ENCODE data around the gene ANKRD50. TPM values are rescaled to one million over a fixed set of nuclear protein-coding genes. Genes with fewer than 3 reads are reported as not detected.

ANKRD50 gene
- total and polyA plus RNA-seq, 2 of the 4 experiments (the other 2 are of a cell fraction) = 8.1 to 35.3 TPM

GRCh38 chr4:124711471-124712371, 811 bp downstream of the ANKRD50 start:
- Histone ChIP-seq H2BK120ac (ENCODE audit: low read depth, low read length) (peak overlapping the region; percentile 63), H2AK5ac (ENCODE audit: low read depth, low read length) (peak overlapping the region; percentile 7; the same call in 1 of the 2 replicates), H2BK5ac (ENCODE audit: low read depth, low read length, poor library complexity, severe bottlenecking) (peak overlapping the region; percentile 90), H4K5ac (ENCODE audit: low read depth, low read length) (peak overlapping the region; percentile 73), H3K9me1 (ENCODE audit: insufficient read depth, low read length) (peaks cover 5% of the 10 kb centered on the region), H2BK15ac (ENCODE audit: low read depth, low read length) (0 out of 3 replicates have a peak overlapping the region, but pooled peaks have one; percentile 14), H3K4me1 (ENCODE audit: control insufficient read depth, insufficient read depth, low read length) (peaks cover 4% of the 10 kb centered on the region), H3K79me1 (ENCODE audit: low read depth in 1 of 2, low read length in 2 of 2) (peaks cover 10 to 25% of the 10 kb centered on the region in 2 experiments), H3K9ac (ENCODE audit: low read depth, low read length) (peak overlapping the region; percentile 86), H2AK9ac (replicated peaks; ENCODE audit: low read depth, low read length, poor library complexity) (peak overlapping the region; percentile 93), H3K23ac (ENCODE audit: low read depth, low read length) (peak overlapping the region; percentile 88), H3K27me3 (ENCODE audit: control insufficient read depth, insufficient read depth, low read length) (no peaks in the 10 kb centered on the region), H4K8ac (ENCODE audit: low read depth in 2 of 2, low read length in 2 of 2) (peak overlapping the region; percentile 38 to 52; a peak in 2 of 4 replicates), H3K9me3 (ENCODE audit: control insufficient read depth, insufficient read depth, low read length) (no peaks in the 10 kb centered on the region), H3K14ac (replicated peaks; ENCODE audit: low read depth, low read length) (peak overlapping the region; percentile 27), H4K91ac (ENCODE audit: insufficient read depth, low read depth, low read length) (peak overlapping the region; percentile 78), H3K4ac (ENCODE audit: low read depth, low read length) (peak overlapping the region; percentile 70), H4K20me1 (ENCODE audit: insufficient read depth, low read length) (peaks cover 18% of the 10 kb centered on the region), H3K36me3 (ENCODE audit: control insufficient read depth, insufficient read depth, low read length) (no peaks in the 10 kb centered on the region), H3K27ac (ENCODE audit: insufficient read depth, low read length) (peak overlapping the region; percentile 90), H3K4me2 (ENCODE audit: low read depth, low read length) (peak overlapping the region; percentile 96), H3K4me3 (ENCODE audit: insufficient read depth, low read depth, low read length) (peak overlapping the region; percentile 87), H2AFZ (replicated peaks; ENCODE audit: low read length, poor library complexity) (peak overlapping the region; percentile 98), H2BK20ac (ENCODE audit: low read depth, low read length) (0 out of 2 replicates have a peak overlapping the region, but pooled peaks have one; percentile 27), H3K56ac (ENCODE audit: extremely low read depth, insufficient read depth, low read length) (peak overlapping the region; percentile 83), H3K18ac (ENCODE audit: low read depth, low read length) (peak overlapping the region; percentile 63)
- no TSS peak for BruUV-seq (replicated peaks)
- in situ Hi-C loops (cut with MboI; ENCODE audit: low sequenced_read_pairs) (no loop called here), dilution Hi-C loops (cut with HindIII; ENCODE audit: low sequenced_read_pairs, unreplicated experiment) (no loop called here), intact Hi-C loops (cut with micrococcal nuclease) (loop anchor here (1.0 to 5.0 kb wide), 5 partner anchors 231 to 571 kb away; no protein-coding TSS in a partner anchor)
- DNase-seq = peak; percentile 79
- peak; percentile 35 for ATAC-seq (ENCODE audit: low read depth)
- CTCF ChIA-PET = interaction anchor here (0.6 to 1.0 kb wide), 2 partner anchors 140 to 377 kb away, joined by 4 read pairs; no protein-coding TSS in a partner anchor
- WGBS, 2 experiments (ENCODE audit: extremely low coverage in 2 of 2, insufficient read length in 1 of 2) = 0% methylated on average over 4 of the region's 35 CpGs; no CpG with 5 or more reads in 1 of the 2 experiments
- POLR2A ChIA-PET (ENCODE audit: unreplicated experiment) = no interaction called here
- no peak for TF ChIP-seq CEBPB (IDR thresholded peaks at IDR 0.05; ENCODE audit: low read depth, low read length)
- TF ChIP-seq MAFK (IDR thresholded peaks at IDR 0.05; ENCODE audit: low read depth, low read length) = no peak
- TF ChIP-seq FOS (IDR thresholded peaks at IDR 0.05; ENCODE audit: low read depth, low read length) = no peak
- no peak for TF ChIP-seq BHLHE40 (IDR thresholded peaks at IDR 0.05; ENCODE audit: low read depth, low read length)
- peak; percentile 39; the same call in 1 of the 2 replicates for TF ChIP-seq POLR2A (IDR thresholded peaks at IDR 0.05; ENCODE audit: low read depth, low read length)
- TF ChIP-seq SMC3 (IDR thresholded peaks at IDR 0.05; ENCODE audit: low read depth, low read length) = no peak
- no peak for TF ChIP-seq NFE2L2 (IDR thresholded peaks at IDR 0.05; ENCODE audit: low read depth, low read length)
- TF ChIP-seq MXI1 (IDR thresholded peaks at IDR 0.05; ENCODE audit: borderline replicate concordance, low read depth, low read length) = no peak
- TF ChIP-seq CTCF (conservative IDR thresholded peaks at IDR 0.05; ENCODE audit: low read depth, low read length) = peak; percentile 27; the same call in 1 of the 2 replicates

Data from IMR-90 (cell line).